GM10847 (cell line): ENCODE data around the gene MT1X.
A peak's percentile ranks its signal among the peaks of the same experiment; 100 is the strongest.

Experiments used
- POLR2A ChIP-seq: IDR thresholded peaks from 2 replicates; pipeline ENCODE4 v1.6.1; 2011; ENCODE audit not compliant: insufficient read length; ENCODE audit errors: extremely low read depth

Gene MT1X

GRCh38 chr16:56722200-56722842 lies 40.1 kb downstream of the MT1X start:
- no peak for TF ChIP-seq POLR2A

- no peak for TF ChIP-seq POLR2A
Measured at GRCh38 chr16:56724191-56724590, 41.9 kb downstream of the MT1X start.

GRCh38 chr16:56726283-56726682 lies 44.0 kb downstream of the MT1X start:
- no peak for TF ChIP-seq POLR2A

- no peak for TF ChIP-seq POLR2A
Measured at GRCh38 chr16:56726926-56727325, 44.7 kb downstream of the MT1X start.

GRCh38 chr16:56728027-56728426 lies 45.8 kb downstream of the MT1X start:
- TF ChIP-seq POLR2A = no peak

GRCh38 chr16:56728980-56729734 lies 46.9 kb downstream of the MT1X start:
- no peak for TF ChIP-seq POLR2A

GRCh38 chr16:56729735-56730662 lies 47.7 kb downstream of the MT1X start, which contains the start of gene NUP93:
Gene NUP93 (plus strand): TSS chr16:56730129. CDS start chr16:56748248, 18,119 bp downstream.
- peak; percentile 68 for TF ChIP-seq POLR2A

- TF ChIP-seq POLR2A = no peak
Measured at GRCh38 chr16:56732366-56732765, 50.1 kb downstream of the MT1X start.

- no peak for TF ChIP-seq POLR2A
Measured at GRCh38 chr16:56732832-56733231, 50.6 kb downstream of the MT1X start.
